SK-N-SH treated with all-trans-retinoic acid at 6 μM for 48 hours (cell line): ENCODE measurements around the gene FBXO45.

ENCODE experiments used
- ARNTL ChIP-seq: fragments of 450-650 bp; formaldehyde crosslinking; IDR thresholded peaks from 2 replicates; pipeline ENCODE4 v1.5.0; 2020; ENCODE audit warnings: low read depth, mild to moderate bottlenecking, moderate library complexity, borderline replicate concordance
- BACH2 ChIP-seq: fragments of 250-450 bp; sonication (Bioruptor Pico); IDR thresholded peaks from 2 replicates; pipeline ENCODE4 v1.9.0; 2021; ENCODE audit warnings: mild to moderate bottlenecking, borderline replicate concordance
- CREB5 ChIP-seq: fragments of 250-450 bp; sonication (Bioruptor Pico); IDR thresholded peaks from 2 replicates; pipeline ENCODE4 v1.5.1; 2020; ENCODE audit warnings: low read depth, mild to moderate bottlenecking, moderate library complexity
- GLIS3 ChIP-seq: fragments of 250-450 bp; sonication (Bioruptor Pico); IDR thresholded peaks from 2 replicates; pipeline ENCODE4 v1.5.0; 2020; ENCODE audit warnings: mild to moderate bottlenecking, moderate library complexity
- OSR1 ChIP-seq: fragments of 250-450 bp; sonication (Bioruptor Pico); IDR thresholded peaks from 2 replicates; pipeline ENCODE4 v1.8.0; 2022; ENCODE audit warnings: moderate library complexity, mild to moderate bottlenecking, inconsistent platforms
- RARB ChIP-seq: fragments of 250-450 bp; sonication (Bioruptor Pico); IDR thresholded peaks from 2 replicates; pipeline ENCODE4 v1.8.0; 2021; ENCODE audit warnings: mild to moderate bottlenecking, moderate library complexity
- TOX ChIP-seq: fragments of 250-450 bp; sonication (Bioruptor Pico); IDR thresholded peaks from 2 replicates; pipeline ENCODE4 v1.8.0; 2021; ENCODE audit warnings: mild to moderate bottlenecking, moderate library complexity, borderline replicate concordance
- TSHZ2 ChIP-seq: fragments of 250-450 bp; sonication (Bioruptor Pico); IDR thresholded peaks from 2 replicates; pipeline ENCODE4 v1.5.0; 2020; ENCODE audit warnings: mild to moderate bottlenecking, moderate library complexity
- ZC3H10 ChIP-seq: fragments of 250-450 bp; sonication (Bioruptor Pico); IDR thresholded peaks from 2 replicates; pipeline ENCODE4 v1.5.1; 2021; ENCODE audit warnings: mild to moderate bottlenecking, moderate library complexity
- ZFP3 ChIP-seq: fragments of 250-450 bp; sonication (Bioruptor Pico); IDR thresholded peaks from 2 replicates; pipeline ENCODE4 v1.5.0; 2020; ENCODE audit warnings: mild to moderate bottlenecking, moderate library complexity
- ZFP30 ChIP-seq: fragments of 450-650 bp; formaldehyde crosslinking; IDR thresholded peaks from 2 replicates; pipeline ENCODE4 v1.5.0; 2022; ENCODE audit warnings: mild to moderate bottlenecking, moderate library complexity
- ZNF70 ChIP-seq: fragments of 450-650 bp; formaldehyde crosslinking; IDR thresholded peaks from 2 replicates; pipeline ENCODE4 v1.5.0; 2020; ENCODE audit warnings: mild to moderate bottlenecking, moderate library complexity
- TF ChIP-seq, protein P1 (sequence below): fragments of 250-450 bp; sonication (Bioruptor Pico); IDR thresholded peaks from 2 replicates; pipeline ENCODE4 v1.5.1; 2021; ENCODE audit warnings: mild to moderate bottlenecking, moderate library complexity
- TF ChIP-seq, protein P2 (sequence below): fragments of 250-450 bp; sonication (Bioruptor Pico); IDR thresholded peaks from 2 replicates; pipeline ENCODE4 v1.8.0; 2020; ENCODE audit warnings: mild to moderate bottlenecking, moderate library complexity, borderline replicate concordance

GRCh38 chr3:196518966-196519717, 49.3 kb upstream of the FBXO45 start:
- TF ChIP-seq ZC3H10 (CRISPR knock-in tag) (no peak), TOX (no peak), RARB (CRISPR knock-in tag) (no peak), ZNF70 (no peak), ZFP30 (CRISPR knock-in tag) (no peak), ARNTL (CRISPR knock-in tag) (no peak), BACH2 (CRISPR knock-in tag) (no peak), TSHZ2 (no peak), GLIS3 (CRISPR knock-in tag) (no peak), OSR1 (CRISPR knock-in tag) (no peak), CREB5 (CRISPR knock-in tag) (no peak), ZFP3 (no peak)
- TF ChIP-seq, protein P1, sequence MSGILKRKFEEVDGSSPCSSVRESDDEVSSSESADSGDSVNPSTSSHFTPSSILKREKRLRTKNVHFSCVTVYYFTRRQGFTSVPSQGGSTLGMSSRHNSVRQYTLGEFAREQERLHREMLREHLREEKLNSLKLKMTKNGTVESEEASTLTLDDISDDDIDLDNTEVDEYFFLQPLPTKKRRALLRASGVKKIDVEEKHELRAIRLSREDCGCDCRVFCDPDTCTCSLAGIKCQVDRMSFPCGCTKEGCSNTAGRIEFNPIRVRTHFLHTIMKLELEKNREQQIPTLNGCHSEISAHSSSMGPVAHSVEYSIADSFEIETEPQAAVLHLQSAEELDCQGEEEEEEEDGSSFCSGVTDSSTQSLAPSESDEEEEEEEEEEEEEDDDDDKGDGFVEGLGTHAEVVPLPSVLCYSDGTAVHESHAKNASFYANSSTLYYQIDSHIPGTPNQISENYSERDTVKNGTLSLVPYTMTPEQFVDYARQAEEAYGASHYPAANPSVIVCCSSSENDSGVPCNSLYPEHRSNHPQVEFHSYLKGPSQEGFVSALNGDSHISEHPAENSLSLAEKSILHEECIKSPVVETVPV = no peak
- TF ChIP-seq, protein P2, sequence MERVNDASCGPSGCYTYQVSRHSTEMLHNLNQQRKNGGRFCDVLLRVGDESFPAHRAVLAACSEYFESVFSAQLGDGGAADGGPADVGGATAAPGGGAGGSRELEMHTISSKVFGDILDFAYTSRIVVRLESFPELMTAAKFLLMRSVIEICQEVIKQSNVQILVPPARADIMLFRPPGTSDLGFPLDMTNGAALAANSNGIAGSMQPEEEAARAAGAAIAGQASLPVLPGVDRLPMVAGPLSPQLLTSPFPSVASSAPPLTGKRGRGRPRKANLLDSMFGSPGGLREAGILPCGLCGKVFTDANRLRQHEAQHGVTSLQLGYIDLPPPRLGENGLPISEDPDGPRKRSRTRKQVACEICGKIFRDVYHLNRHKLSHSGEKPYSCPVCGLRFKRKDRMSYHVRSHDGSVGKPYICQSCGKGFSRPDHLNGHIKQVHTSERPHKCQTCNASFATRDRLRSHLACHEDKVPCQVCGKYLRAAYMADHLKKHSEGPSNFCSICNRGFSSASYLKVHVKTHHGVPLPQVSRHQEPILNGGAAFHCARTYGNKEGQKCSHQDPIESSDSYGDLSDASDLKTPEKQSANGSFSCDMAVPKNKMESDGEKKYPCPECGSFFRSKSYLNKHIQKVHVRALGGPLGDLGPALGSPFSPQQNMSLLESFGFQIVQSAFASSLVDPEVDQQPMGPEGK (CRISPR knock-in tag) = no peak
